ENCODE data around the gene INHBB. TPM values are rescaled to one million over a fixed set of nuclear protein-coding genes. Genes with fewer than 3 reads are reported as not detected.

INHBB gene
- total and polyA plus RNA-seq, 9 of the 15 experiments (the other 6 are each of a cell fraction or from before 2014, with no cell fraction given) = not detected

GRCh38 chr2:120393456-120393855 is 47.5 kb downstream of the INHBB start:
- ATAC-seq (no peak), DNase-seq (ENCODE audit: extremely low read depth in 1 of 4, low spot score in 3 of 4) (no peak), FAIRE-seq (no peak)
- Histone ChIP-seq H3K9ac (ENCODE audit: insufficient read depth in 1 of 2, low read depth in 2 of 2, low read length in 2 of 2) (no peak overlapping the region), H3K27ac (ENCODE audit: extremely low read depth, low read depth, low read length) (no peak overlapping the region), H3K36me3 (ENCODE audit: control insufficient read depth, insufficient read depth, low read length) (no peaks in the 10 kb centered on the region), H3K79me2 (ENCODE audit: control insufficient read depth, insufficient read depth, low read length) (no peaks in the 10 kb centered on the region), H3K4me2 (ENCODE audit: insufficient read depth, low read length) (no peak overlapping the region), H3K27me3 (ENCODE audit: control insufficient read depth in 2 of 2, insufficient read depth in 2 of 2, low read length in 2 of 2) (peaks cover 7 to 38% of the 10 kb centered on the region in 2 experiments; a peak in 3 of 5 replicates), H2AFZ (ENCODE audit: low read depth, low read length) (no peak overlapping the region), H3K4me3 (no peak overlapping the region), H4K20me1 (replicated peaks; ENCODE audit: control insufficient read depth, insufficient read depth, low read length) (no peaks in the 10 kb centered on the region), H3K9me1 (ENCODE audit: control insufficient read depth, insufficient read depth, low read length) (no peaks in the 10 kb centered on the region), H3K9me3 (replicated peaks; ENCODE audit: control insufficient read depth, insufficient read depth, low read depth, low read length) (0 out of 2 replicates have a peak, but pooled peaks cover 2% of the 10 kb centered on the region), H3K4me1 (replicated peaks in 1 of 2; ENCODE audit: control insufficient read depth in 2 of 2, insufficient read depth in 2 of 2, low read length in 2 of 2) (peaks cover 0 to 9% of the 10 kb centered on the region in 2 experiments; a peak in 2 of 5 replicates)
- 0% methylated on average over 5 of the region's 5 CpGs for WGBS (ENCODE audit: insufficient coverage, low coverage, missing lambda C conversion rate)
- ChIA-PET POLR2A (no interaction called here), CTCF (ENCODE audit: low intra/inter-chr PET ratio) (no interaction called here)
- in situ Hi-C loops (cut with MboI) (no loop called here), intact Hi-C loops (cut with micrococcal nuclease) (no loop called here)
- TF ChIP-seq GATAD2B (IDR thresholded peaks at IDR 0.05; ENCODE audit: borderline replicate concordance) (no peak), TEAD1 (CRISPR knock-in tag; IDR thresholded peaks at IDR 0.05) (no peak), MCM3 (IDR thresholded peaks at IDR 0.05) (no peak), MIER1 (IDR thresholded peaks at IDR 0.05; ENCODE audit: low read depth) (no peak), CHD1 (IDR thresholded peaks at IDR 0.05; ENCODE audit: low read length) (no peak), TEAD2 (tag; IDR thresholded peaks at IDR 0.05) (no peak), CSDE1 (IDR thresholded peaks at IDR 0.05) (no peak)
- BruUV-seq (replicated peaks) = no TSS peak

GRCh38 chr2:120394764-120395163 is 48.8 kb downstream of the INHBB start:
- POLR2A ChIA-PET = no interaction called here
- Histone ChIP-seq H2AFZ (ENCODE audit: low read depth, low read length) (no peak overlapping the region), H3K4me2 (ENCODE audit: insufficient read depth, low read length) (no peak overlapping the region), H3K9me1 (ENCODE audit: control insufficient read depth, insufficient read depth, low read length) (no peaks in the 10 kb centered on the region), H3K9ac (ENCODE audit: insufficient read depth in 1 of 2, low read depth in 2 of 2, low read length in 2 of 2) (no peak overlapping the region), H3K4me3 (no peak overlapping the region), H3K4me1 (replicated peaks in 1 of 2; ENCODE audit: control insufficient read depth in 2 of 2, insufficient read depth in 2 of 2, low read length in 2 of 2) (peaks cover 0 to 9% of the 10 kb centered on the region in 2 experiments; a peak in 2 of 5 replicates), H4K20me1 (replicated peaks; ENCODE audit: control insufficient read depth, insufficient read depth, low read length) (no peaks in the 10 kb centered on the region), H3K27ac (ENCODE audit: extremely low read depth, low read depth, low read length) (no peak overlapping the region), H3K36me3 (ENCODE audit: control insufficient read depth, insufficient read depth, low read length) (no peaks in the 10 kb centered on the region), H3K27me3 (ENCODE audit: control insufficient read depth in 2 of 2, insufficient read depth in 2 of 2, low read length in 2 of 2) (peaks cover 12 to 52% of the 10 kb centered on the region in 2 experiments; a peak in 3 of 5 replicates), H3K79me2 (ENCODE audit: control insufficient read depth, insufficient read depth, low read length) (no peaks in the 10 kb centered on the region), H3K9me3 (replicated peaks; ENCODE audit: control insufficient read depth, insufficient read depth, low read depth, low read length) (0 out of 2 replicates have a peak, but pooled peaks cover 2% of the 10 kb centered on the region)
- ATAC-seq = no peak
- intact Hi-C loops (cut with micrococcal nuclease) (no loop called here), in situ Hi-C loops (cut with MboI) (no loop called here)
- WGBS (ENCODE audit: insufficient coverage, low coverage, missing lambda C conversion rate) = 4% methylated on average over 7 of the region's 8 CpGs
- no peak for FAIRE-seq
- BruUV-seq (replicated peaks) = no TSS peak
- CTCF ChIA-PET (ENCODE audit: low intra/inter-chr PET ratio) = no interaction called here
- DNase-seq (ENCODE audit: extremely low read depth in 1 of 4, low spot score in 3 of 4) = no peak
- TF ChIP-seq PRMT5 (CRISPR knock-in tag; IDR thresholded peaks at IDR 0.05) (no peak), YY1 (IDR thresholded peaks at IDR 0.05; ENCODE audit: borderline replicate concordance in 1 of 3, control insufficient read depth in 1 of 3, extremely low read depth in 1 of 3, insufficient read depth in 3 of 3, insufficient read length in 1 of 3, insufficient replicate concordance in 2 of 3, low read depth in 1 of 3, low read length in 2 of 3) (no peak), ZNF263 (CRISPR knock-in tag; IDR thresholded peaks at IDR 0.05; ENCODE audit: borderline replicate concordance) (no peak), FUS (optimal IDR thresholded peaks at IDR 0.05; ENCODE audit: low read depth, low read length) (no peak), RERE (CRISPR knock-in tag; IDR thresholded peaks at IDR 0.05; ENCODE audit: borderline replicate concordance) (no peak)

Measured in K562 (cell line).